ENCODE measurements around the gene ROBO2. TPM values are rescaled to one million over a fixed set of nuclear protein-coding genes. Genes with fewer than 3 reads are reported as not detected.

Gene ROBO2
- total RNA-seq, 1 experiment from 2014 or later = not detected

- H3K27ac ChIP-seq (ENCODE audit: low read depth, low read length) = no peak overlapping the region
- H3K79me2 ChIP-seq (ENCODE audit: insufficient read depth, low read length) = no peaks in the 10 kb centered on the region
- no peaks in the 10 kb centered on the region for H3K4me1 ChIP-seq (ENCODE audit: control insufficient read depth in 1 of 2, insufficient read depth in 2 of 2, low read length in 2 of 2)
- H3K27me3 ChIP-seq (ENCODE audit: insufficient read depth, low read length) = no peaks in the 10 kb centered on the region
- POLR2A ChIA-PET = no interaction called here
- no peak overlapping the region for H3K4me3 ChIP-seq (replicated peaks in 1 of 2; ENCODE audit: low read depth in 1 of 2, low read length in 2 of 2)
- CTCF ChIA-PET = no interaction called here
- RAD21 ChIA-PET (ENCODE audit: low non-redundant PET in 1 of 2, low total read pairs in 2 of 2, uncharacterized antibody in 2 of 2, unreplicated experiment in 2 of 2) = no interaction called here
- H3K9me2 ChIP-seq (ENCODE audit: insufficient read depth) = no peaks in the 10 kb centered on the region
- H3K9ac ChIP-seq (ENCODE audit: low read length) = no peak overlapping the region
- H3K36me3 ChIP-seq (ENCODE audit: control insufficient read depth in 1 of 2, insufficient read depth in 2 of 2, low read length in 2 of 2) = no peaks in the 10 kb centered on the region
- TF ChIP-seq POLR2A (IDR thresholded peaks at IDR 0.05; ENCODE audit: borderline replicate concordance, extremely low read depth, insufficient read depth, insufficient read length) (no peak), SIN3A (IDR thresholded peaks at IDR 0.05; ENCODE audit: low read depth) (no peak), FOSL1 (IDR thresholded peaks at IDR 0.05; ENCODE audit: low read depth) (no peak), ZNF274 (IDR thresholded peaks at IDR 0.05; ENCODE audit: low read depth, low read length) (no peak), CEBPB (IDR thresholded peaks at IDR 0.05; ENCODE audit: low read depth) (no peak), ELF1 (IDR thresholded peaks at IDR 0.05; ENCODE audit: borderline replicate concordance, low read depth) (no peak), ZBTB33 (IDR thresholded peaks at IDR 0.05; ENCODE audit: extremely low read depth, insufficient replicate concordance, low read length) (no peak)
- TF ChIP-seq, protein P1, sequence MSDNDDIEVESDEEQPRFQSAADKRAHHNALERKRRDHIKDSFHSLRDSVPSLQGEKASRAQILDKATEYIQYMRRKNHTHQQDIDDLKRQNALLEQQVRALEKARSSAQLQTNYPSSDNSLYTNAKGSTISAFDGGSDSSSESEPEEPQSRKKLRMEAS (IDR thresholded peaks at IDR 0.05) = no peak
- TF ChIP-seq, protein P2, sequence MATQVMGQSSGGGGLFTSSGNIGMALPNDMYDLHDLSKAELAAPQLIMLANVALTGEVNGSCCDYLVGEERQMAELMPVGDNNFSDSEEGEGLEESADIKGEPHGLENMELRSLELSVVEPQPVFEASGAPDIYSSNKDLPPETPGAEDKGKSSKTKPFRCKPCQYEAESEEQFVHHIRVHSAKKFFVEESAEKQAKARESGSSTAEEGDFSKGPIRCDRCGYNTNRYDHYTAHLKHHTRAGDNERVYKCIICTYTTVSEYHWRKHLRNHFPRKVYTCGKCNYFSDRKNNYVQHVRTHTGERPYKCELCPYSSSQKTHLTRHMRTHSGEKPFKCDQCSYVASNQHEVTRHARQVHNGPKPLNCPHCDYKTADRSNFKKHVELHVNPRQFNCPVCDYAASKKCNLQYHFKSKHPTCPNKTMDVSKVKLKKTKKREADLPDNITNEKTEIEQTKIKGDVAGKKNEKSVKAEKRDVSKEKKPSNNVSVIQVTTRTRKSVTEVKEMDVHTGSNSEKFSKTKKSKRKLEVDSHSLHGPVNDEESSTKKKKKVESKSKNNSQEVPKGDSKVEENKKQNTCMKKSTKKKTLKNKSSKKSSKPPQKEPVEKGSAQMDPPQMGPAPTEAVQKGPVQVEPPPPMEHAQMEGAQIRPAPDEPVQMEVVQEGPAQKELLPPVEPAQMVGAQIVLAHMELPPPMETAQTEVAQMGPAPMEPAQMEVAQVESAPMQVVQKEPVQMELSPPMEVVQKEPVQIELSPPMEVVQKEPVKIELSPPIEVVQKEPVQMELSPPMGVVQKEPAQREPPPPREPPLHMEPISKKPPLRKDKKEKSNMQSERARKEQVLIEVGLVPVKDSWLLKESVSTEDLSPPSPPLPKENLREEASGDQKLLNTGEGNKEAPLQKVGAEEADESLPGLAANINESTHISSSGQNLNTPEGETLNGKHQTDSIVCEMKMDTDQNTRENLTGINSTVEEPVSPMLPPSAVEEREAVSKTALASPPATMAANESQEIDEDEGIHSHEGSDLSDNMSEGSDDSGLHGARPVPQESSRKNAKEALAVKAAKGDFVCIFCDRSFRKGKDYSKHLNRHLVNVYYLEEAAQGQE (IDR thresholded peaks at IDR 0.05; ENCODE audit: low read depth) = no peak
- no TSS peak for BruUV-seq (replicated peaks)
- intact Hi-C loops (cut with micrococcal nuclease) = no loop called here
- peaks cover 13 to 21% of the 10 kb centered on the region in 2 experiments; a peak in 2 of 4 replicates for H3K9me3 ChIP-seq (ENCODE audit: control insufficient read depth in 1 of 2, insufficient read depth in 1 of 2, low read depth in 1 of 2, low read length in 2 of 2)
- H2AFZ ChIP-seq (ENCODE audit: low read depth, low read length, poor library complexity, severe bottlenecking) = no peak overlapping the region
- ATAC-seq = no peak
- no peak for DNase-seq (ENCODE audit: low read depth, low spot score)
- no peak overlapping the region for H3K4me2 ChIP-seq (ENCODE audit: low read length)
- no peaks in the 10 kb centered on the region for H4K20me1 ChIP-seq (ENCODE audit: insufficient read depth)
These were observed 375.0 kb downstream of the ROBO2 start for GRCh38 chr3:77414881-77415280.

Measured in HCT116 (cell line).